HG03457 (cell line): Measurements from ENCODE around the gene NUB1.
A peak's percentile ranks its signal among the peaks of the same experiment; 100 is the strongest.

Experiments used
- ATAC-seq: cut with Tn5 transposase; IDR thresholded peaks from one replicate; pipeline ENCODE4 v1.9.1; 2021; ENCODE audit warnings: moderate number of reproducible peaks; ENCODE audit not compliant: unreplicated experiment

The NUB1 gene

GRCh38 chr7:151388430-151388829 lies 46.8 kb downstream of the NUB1 start:
- no peak for ATAC-seq

- ATAC-seq, result no peak
Measured at GRCh38 chr7:151389096-151389767, 47.6 kb downstream of the NUB1 start.

GRCh38 chr7:151389768-151390597 lies 48.4 kb downstream of the NUB1 start:
- no peak for ATAC-seq

- no peak for ATAC-seq
Measured at GRCh38 chr7:151390598-151391357, 49.2 kb downstream of the NUB1 start.

- no peak for ATAC-seq
Measured at GRCh38 chr7:151391358-151391730, 49.7 kb downstream of the NUB1 start.

- ATAC-seq, result no peak
Measured at GRCh38 chr7:151392002-151392401, 50.4 kb downstream of the NUB1 start.

GRCh38 chr7:151392426-151392825 lies 50.8 kb downstream of the NUB1 start:
- no peak for ATAC-seq

GRCh38 chr7:151393031-151393977 lies 51.7 kb downstream of the NUB1 start:
- ATAC-seq, result no peak

GRCh38 chr7:151394076-151395035 lies 52.7 kb downstream of the NUB1 start:
- no peak for ATAC-seq

GRCh38 chr7:151395036-151395367 lies 53.4 kb downstream of the NUB1 start:
- ATAC-seq, result no peak

- no peak for ATAC-seq
Measured at GRCh38 chr7:151396328-151396970, 54.8 kb downstream of the NUB1 start.

- no peak for ATAC-seq
Measured at GRCh38 chr7:151397026-151397425, 55.4 kb downstream of the NUB1 start.

- no peak for ATAC-seq
Measured at GRCh38 chr7:151398446-151399304, 57.1 kb downstream of the NUB1 start.

- ATAC-seq, result no peak
Measured at GRCh38 chr7:151399305-151399601, 57.6 kb downstream of the NUB1 start.

GRCh38 chr7:151399906-151400305 lies 58.3 kb downstream of the NUB1 start:
- ATAC-seq, result no peak

- ATAC-seq, result peak; percentile 65
Measured at GRCh38 chr7:151400626-151401315, 59.2 kb downstream of the NUB1 start.

GRCh38 chr7:151402029-151402835 lies 60.6 kb downstream of the NUB1 start:
- ATAC-seq, result no peak
